Stimulated activated CD8-positive, alpha-beta memory T cell treated with anti-CD3 and anti-CD28 coated beads, Interleukin-7, amount 100 ng/mL, for 4 hours (primary cell): Measurements from ENCODE around the gene RANBP3.
"Not testable (repeated sequence)": the region's sequence is repeated elsewhere in the genome, so short reads cannot be mapped to it uniquely, and the experiment has no call there.

Source experiments
- DNase-seq, 2 donors: peaks; one replicate each; pipeline ENCODE4 v3.0.0-alpha.2; 2020; ENCODE audit warnings: low read depth in 2 of 2

RANBP3 gene

DNA sequence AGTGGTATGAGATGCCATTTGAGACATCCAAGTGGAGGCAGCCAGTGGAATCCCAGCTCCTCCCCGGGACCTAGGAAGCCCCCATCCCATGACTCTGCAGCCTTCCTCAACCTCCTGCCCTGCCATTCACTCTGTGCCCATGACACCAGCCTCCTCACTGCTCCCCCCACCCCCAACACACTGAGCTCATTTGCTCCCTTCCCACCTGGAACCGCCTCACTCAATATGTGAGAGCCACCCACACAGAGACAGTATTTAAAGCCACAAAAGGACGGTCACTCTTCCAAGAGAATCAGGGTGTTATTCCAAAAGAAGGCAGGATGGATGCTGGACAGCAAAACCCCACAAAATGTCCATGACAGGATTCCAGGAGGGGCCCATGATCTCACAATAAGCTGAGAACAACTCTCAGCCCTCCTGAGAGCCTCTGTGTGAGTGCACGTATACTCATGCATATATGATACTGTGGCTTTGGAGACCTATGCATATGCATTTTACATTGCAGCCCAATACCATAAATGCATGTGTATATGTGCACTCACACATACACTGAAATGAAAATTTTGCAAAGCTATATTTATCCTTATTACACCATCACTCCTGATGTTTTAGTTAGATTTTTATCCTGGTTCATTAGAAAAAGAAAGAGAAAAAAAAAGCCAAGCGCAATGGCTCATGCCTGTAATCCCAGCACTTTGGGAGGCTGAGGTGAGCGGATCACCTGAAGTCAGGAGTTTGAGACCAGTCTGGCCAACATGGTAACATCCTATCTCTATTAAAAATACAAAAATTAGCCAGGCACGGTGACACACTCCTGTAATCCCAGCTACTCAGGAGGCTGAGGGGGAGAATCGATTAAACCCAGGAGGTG, 10.8 kb upstream of the RANBP3 start:
- no peak for DNase-seq

DNA sequence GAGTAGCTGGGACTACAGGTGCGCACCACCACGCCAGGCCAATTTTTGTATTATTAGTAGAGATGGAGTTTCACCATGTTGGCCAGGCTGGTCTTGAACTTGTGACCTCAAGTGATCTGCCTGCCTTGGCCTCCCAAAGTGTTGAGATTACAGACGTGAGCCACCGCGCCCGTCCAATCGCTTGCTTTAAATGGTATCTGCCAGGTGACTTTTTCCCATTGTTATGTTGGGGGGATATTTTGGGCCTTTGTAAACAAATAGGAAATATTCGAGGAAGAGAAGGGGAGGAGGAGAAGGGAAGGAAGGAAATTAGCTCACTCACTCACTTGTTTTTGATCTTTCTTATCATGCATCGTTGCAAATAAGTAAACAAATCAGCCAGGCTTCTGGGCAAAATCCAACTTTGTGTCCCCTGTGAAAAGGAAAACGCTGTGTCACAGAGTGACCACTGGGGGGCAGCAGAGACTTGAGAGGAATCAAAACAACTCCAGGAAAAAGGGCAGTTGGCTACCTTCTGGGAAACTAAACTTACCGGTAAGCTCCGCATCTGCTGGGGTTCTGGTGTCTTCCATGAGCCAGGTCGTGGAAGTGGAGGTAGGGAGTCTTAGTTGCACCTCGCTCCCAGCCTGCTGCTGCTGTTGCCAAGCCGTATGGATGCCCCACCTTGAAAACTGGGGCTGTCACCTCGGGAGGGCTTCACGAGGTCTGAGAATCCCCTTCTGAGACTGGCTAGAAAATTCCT, 9.3 kb upstream of the RANBP3 start:
- DNase-seq: peak; percentile 39 to 60

- DNase-seq: not testable (repeated sequence)
Measured at GRCh38 chr19:5985837-5986236, 7.9 kb upstream of the RANBP3 start.

DNA sequence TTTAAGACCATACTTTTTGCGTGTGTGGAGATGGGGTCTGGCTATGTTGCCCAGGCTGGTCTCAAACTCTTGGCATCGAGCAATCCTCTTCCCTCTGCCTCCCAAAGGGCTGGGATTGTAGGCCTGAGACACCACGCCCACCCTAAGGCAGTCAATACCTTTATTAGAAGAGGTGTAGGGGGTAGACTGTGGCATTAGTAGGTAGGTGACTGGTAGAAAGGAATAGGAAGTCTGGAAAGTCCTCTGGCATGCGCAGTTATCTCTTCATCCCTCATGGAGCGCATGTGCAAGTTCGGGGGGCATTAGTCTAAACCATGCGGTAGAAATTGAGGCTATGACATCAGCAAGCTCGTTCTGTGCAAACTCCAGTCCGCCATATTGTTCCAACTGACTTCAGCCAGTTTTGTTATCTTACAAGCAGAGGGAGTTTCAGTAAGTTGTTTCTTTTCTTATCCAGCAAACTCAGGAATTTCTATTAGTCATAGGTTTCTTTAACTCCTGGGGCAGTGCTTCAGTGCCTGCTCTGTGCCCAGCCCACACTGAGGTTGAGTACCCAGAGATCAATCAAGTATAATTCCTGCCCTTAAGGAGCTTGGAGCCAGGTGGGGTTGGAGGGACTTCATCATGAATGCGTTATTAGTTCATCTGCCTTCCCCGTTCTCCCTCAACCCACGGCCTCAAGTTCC, 7.3 kb upstream of the RANBP3 start:
- DNase-seq: no peak

- DNase-seq: no peak
Measured at GRCh38 chr19:5984600-5984999, 6.7 kb upstream of the RANBP3 start.

DNA sequence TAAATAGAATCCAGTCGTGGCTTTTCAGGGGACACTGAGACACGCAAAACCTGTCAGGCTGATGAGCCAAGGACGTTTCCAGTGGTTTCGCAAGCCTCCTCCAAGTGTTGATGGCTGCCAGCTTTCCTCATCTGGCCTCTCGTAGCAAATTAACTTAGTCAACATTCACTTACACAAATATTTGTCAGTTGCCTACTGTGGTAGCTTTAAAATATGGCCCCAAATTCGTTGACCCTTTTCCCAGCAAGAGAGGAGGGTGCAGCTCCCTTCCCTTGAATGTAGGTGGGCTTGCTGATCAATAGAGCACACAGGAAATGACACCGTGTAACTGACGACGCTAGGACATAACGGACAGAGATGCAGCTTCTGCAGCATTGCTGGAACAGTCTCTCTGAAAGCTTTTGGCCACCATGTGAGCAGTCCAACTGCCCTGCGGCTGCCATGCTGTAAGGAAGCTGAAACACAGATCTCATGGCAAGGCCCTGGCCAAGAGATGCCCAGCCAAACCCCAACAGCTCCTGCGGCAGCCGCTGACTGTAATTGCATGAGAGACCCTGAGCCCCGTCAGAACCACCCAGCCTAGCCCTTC, 5.5 kb upstream of the RANBP3 start:
- DNase-seq: no peak

- no peak for DNase-seq
Measured at GRCh38 chr19:5978606-5979552, 939 bp upstream of the RANBP3 start.

GRCh38 chr19:5977222-5977784, 637 bp downstream of the RANBP3 start:
- DNase-seq: peak in 1 of 2 donors; percentile 11

DNA sequence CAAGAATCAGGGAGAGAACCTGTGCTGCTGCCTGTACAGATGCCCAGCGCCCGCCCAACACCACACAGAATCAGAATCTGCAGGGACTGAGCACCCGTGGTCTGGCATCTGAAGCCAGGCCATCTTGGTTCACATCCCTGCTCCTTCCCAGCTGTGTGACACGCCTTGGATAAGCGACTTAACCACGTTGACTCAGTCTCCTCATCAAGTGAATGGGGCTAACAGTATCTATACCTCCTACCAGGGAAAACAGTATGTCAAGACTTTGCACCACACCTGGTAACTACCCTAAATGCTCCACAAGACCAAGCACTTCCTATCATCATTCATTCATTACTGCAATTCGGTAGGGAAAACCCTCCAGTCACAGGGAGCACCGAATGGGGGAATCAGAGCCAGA, 1.2 kb downstream of the RANBP3 start:
- no peak for DNase-seq

GRCh38 chr19:5975388-5975728, 2.6 kb downstream of the RANBP3 start:
- no peak for DNase-seq

GRCh38 chr19:5974721-5975387, 3.1 kb downstream of the RANBP3 start:
- DNase-seq: peak in 1 of 2 donors; percentile 15

GRCh38 chr19:5973867-5974635, 3.9 kb downstream of the RANBP3 start:
- no peak for DNase-seq

- no peak for DNase-seq
Measured at GRCh38 chr19:5973376-5973775, 4.6 kb downstream of the RANBP3 start.

- DNase-seq: no peak
Measured at GRCh38 chr19:5972355-5972731, 5.6 kb downstream of the RANBP3 start.

GRCh38 chr19:5971714-5972354, 6.1 kb downstream of the RANBP3 start:
- no peak for DNase-seq

DNA sequence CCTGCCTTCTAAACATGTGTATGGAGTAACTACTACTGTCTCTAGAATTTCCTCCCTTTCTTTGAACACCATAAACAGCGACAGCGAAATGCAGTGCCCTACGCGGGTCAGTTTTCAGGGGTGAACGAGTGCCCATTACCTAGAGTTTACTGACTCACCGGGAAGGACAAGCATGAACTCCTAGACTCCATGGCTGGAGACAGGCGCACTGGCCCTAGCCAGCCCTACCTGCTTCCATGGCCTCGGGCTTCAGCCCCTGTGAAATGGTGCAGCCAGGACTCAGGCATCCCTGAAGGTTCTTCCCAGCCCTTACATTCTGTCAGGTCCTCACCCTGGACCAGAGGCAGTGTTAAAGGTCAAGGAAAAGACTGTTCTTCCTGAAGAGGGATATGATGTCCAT, 8.5 kb downstream of the RANBP3 start:
- no peak for DNase-seq

DNA sequence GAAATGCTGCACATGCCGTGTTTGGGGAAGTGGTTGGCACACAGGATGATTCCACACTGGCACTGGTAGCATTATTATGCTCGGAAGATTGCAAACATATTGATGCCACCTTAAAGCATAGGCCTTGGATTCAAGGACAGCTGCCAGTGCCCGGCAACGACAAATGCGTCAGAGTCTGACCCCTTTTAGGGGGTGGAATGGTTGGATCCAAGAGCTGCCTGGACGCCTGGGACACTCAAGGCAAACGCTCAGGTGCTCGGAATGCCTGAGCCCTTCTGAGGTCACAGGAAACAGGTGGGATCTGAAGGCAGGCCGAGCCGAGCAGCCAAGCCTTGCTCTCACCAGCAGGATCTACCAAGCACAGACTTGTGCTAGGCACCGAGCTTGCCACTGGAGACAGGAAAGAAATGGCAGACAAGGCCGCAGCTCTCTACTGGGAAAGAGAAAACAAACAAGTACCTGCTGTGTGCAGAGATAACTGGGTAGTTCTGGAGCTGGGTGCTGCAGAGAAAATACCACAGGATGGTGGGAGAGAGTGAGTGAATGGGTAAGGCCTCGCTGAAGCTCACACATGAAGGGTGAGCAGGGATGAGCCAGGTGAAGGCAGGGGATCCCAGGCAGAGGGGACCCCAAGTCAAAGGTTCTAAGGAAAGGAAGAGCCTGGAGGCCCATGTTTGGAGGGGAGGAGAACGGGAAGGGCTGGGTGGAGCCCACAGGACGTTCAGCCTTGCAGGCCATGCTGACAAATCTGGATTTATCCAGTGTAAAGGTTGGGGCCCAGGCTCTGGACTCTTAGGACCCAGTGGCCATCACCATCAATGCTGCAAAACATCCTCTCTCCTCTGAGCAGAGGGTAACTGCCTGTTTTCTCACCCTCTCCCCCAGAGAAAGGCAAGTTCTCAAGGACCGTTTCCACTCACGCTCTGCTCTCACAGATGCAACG, 9.2 kb downstream of the RANBP3 start:
- DNase-seq: no peak

DNA sequence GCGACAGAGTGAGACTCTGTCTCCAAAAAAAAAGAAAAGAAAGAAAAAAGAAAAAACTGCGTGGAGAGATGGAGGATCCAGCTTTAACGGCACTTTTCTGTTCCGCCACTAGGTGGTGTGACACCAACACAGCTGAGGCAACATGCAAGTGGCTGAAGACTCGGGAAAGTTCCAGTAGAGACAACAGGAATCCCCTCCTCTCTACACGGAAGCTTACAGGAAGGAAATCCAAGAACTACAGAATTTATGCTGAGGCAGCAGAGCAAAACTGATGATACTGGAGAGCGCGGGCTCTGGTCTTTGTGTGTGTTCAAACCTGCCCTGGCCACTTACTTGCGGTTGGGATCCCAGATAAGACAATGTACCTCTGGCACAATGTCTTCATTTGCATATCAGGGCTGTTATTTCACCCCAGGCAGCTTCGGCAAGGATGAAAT, 9.9 kb downstream of the RANBP3 start:
- DNase-seq: peak; percentile 41 to 45
